ENCODE measurements around the gene SHISA5.
"Not testable (repeated sequence)": the region's sequence is repeated elsewhere in the genome, so short reads cannot be mapped to it uniquely, and the experiment has no call there.

The SHISA5 gene

GRCh38 chr3:48519277-48519643, 15.3 kb upstream of the SHISA5 start:
- DNase-seq (ENCODE audit: low read depth), result no peak

- DNase-seq (ENCODE audit: low read depth), result no peak
These were observed 14.8 kb upstream of the SHISA5 start for GRCh38 chr3:48518638-48519276.

DNA sequence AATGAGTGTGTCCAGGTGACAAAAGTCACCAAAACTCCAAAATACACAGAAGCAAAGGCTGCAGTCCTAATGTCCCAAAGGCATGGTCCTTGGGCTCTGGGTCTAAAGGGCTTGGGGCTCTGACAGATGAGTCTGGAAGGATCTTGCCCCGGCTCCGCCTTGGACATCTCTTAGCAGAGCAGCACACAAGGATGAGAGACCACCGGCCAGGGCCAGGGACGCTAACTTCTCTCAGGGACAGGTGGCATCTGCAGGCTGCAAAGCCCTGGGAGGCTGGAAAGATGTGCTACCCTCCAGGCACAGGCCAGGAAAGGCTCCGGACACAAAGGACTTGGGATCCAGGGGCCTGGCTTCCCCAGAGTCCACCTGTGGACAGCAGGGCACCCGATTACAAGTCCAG, 14.1 kb upstream of the SHISA5 start:
- no peak for DNase-seq (ENCODE audit: low read depth)

DNA sequence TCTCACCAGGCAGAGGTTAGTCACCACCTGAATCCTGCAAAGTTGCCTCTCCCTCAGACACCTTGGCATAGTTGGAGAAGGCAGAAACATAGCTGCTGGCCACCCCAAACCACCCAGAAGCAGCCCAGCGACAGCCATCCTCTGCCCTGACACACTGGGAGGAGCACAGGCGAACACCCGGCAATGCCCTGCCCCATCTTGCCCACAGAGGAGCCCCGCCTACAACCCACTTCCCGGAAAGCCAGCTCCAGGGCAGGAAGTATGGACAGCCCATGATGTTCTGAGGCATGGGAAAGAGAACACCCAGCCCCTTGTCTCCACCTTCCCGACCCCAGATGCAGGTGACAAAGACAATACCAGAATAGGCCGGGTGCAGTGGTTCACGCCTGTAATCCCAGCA, 12.6 kb upstream of the SHISA5 start:
- no peak for DNase-seq (ENCODE audit: low read depth)

DNA sequence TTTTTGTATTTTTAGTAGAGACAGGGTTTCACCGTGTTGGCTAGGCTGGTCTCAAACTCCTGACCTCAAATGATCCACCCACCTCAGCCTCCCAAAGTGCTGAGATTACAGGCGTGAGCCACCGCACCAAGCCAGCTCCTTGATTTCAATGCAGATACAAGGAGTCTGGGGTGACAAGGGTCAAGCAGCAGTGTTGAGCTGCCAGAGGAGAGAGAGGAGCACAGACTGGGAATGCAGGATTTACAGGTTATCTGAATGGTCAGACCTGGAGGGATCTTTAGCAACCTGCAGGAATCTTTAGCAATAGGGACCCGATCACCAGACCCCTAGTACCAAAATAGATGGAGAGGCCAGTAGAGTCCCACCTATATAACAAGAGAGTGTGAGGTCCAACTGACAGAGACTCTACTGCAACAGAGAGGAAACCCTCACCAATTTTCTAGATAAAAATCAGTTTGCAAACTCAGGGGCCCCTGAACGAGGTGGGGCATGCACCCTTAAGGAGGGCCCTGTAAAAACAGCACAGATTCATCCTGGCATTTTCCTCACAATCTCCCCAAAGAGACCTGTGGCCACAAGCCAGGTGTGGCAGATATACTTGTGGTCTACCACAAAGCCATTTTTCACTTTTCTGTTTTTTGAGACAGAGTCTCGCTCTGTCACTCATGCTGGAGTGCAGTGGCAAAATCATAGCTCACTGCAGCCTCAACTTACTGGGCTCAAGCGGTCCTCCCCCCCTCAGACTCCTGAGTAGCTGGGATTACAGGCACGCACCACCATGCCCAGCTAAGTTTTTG, 10.7 kb upstream of the SHISA5 start:
- DNase-seq (ENCODE audit: low read depth), result no peak

GRCh38 chr3:48511551-48511950, 7.6 kb upstream of the SHISA5 start:
- no peak for DNase-seq (ENCODE audit: low read depth)

- DNase-seq (ENCODE audit: low read depth), result peak; percentile 60
These were observed 3.5 kb upstream of the SHISA5 start for GRCh38 chr3:48507256-48508061.

- DNase-seq (ENCODE audit: low read depth), result no peak
These were observed 2.1 kb upstream of the SHISA5 start for GRCh38 chr3:48505968-48506504.

- DNase-seq (ENCODE audit: low read depth), result no peak
These were observed 1.2 kb upstream of the SHISA5 start for GRCh38 chr3:48505146-48505545.

GRCh38 chr3:48503401-48504050, 448 bp downstream of the SHISA5 start:
- no peak for DNase-seq (ENCODE audit: low read depth)

- no peak for DNase-seq (ENCODE audit: low read depth)
These were observed 1.2 kb downstream of the SHISA5 start for GRCh38 chr3:48502728-48503168.

DNA sequence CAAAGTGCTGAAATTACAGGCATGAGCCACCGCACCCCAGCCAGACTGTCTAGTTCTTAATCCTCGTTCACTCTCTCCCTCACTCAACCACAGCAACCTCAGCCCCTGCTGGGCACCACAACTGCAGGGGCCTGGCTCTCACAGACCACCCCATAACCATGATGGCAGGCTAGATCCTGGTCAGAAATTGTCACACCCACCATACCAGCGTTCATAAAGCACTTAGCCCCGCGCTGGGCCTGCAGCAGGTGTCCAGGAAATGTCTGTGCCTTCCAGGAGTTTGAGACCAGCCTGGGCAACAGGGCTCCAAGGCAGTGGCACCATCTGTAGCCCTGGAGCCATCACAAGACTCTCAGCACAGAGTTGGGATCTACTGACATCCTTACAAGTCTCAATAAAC, 1.9 kb downstream of the SHISA5 start:
- no peak for DNase-seq (ENCODE audit: low read depth)

DNA sequence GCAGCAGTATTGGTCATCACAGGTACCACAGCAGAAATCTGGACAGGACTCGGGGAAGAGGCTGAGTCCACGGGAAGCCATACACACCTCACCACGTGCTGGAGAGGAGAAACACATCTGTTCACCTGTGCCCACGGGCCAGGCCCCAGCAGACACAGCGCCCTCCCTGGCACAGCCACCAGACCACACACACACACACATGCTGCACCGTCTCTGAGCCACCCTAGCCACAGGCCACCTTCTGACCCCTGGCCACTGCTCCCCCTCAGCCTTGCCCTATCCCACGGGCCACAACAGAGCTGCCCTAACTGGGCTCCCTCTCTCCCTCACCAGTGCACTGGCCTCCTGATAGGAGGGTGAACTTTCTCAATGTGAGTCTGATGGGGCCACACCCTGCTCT, 2.8 kb downstream of the SHISA5 start:
- no peak for DNase-seq (ENCODE audit: low read depth)

GRCh38 chr3:48500656-48501055, 3.3 kb downstream of the SHISA5 start:
- DNase-seq (ENCODE audit: low read depth), result no peak

- no peak for DNase-seq (ENCODE audit: low read depth)
These were observed 10.8 kb downstream of the SHISA5 start for GRCh38 chr3:48493203-48493501.

GRCh38 chr3:48492461-48493202, 11.3 kb downstream of the SHISA5 start:
- DNase-seq (ENCODE audit: low read depth), result no peak

DNA sequence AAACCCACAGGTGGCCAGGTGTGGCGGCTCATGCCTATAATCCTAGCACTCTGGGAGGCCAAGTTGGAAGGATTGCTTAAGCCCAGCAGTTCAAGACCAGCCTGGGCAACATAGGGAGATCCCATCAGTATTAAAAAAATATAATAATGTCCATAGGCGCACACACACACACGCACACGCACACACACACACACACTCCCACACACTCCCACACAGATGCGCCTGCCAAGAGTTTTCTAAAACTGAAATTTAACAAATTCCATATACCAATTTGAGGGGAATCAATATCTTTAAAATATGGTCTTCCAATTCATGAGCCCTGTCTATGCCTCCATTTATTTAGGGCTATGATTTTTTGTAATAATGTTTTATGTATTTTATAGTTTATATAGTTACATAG, 17.0 kb downstream of the SHISA5 start:
- DNase-seq (ENCODE audit: low read depth), result no peak

DNA sequence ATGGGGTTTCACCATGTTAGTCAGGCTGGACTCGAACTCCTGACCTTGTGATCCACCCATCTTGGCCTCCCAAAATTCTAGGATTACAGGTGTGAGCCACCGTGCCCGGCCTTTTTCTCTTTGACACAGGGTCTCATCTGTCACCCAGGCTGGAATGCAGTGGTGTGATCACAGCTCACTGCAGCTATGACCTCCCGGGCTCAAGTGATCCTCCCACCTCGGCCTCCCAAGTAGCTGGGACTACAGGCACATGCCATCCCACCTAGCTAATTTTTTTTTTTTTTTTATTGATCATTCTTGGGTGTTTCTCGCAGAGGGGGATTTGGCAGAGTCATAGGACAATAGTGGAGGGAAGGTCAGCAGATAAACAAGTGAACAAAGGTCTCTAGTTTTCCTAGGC, 21.2 kb downstream of the SHISA5 start:
- DNase-seq (ENCODE audit: low read depth), result not testable (repeated sequence)

DNA sequence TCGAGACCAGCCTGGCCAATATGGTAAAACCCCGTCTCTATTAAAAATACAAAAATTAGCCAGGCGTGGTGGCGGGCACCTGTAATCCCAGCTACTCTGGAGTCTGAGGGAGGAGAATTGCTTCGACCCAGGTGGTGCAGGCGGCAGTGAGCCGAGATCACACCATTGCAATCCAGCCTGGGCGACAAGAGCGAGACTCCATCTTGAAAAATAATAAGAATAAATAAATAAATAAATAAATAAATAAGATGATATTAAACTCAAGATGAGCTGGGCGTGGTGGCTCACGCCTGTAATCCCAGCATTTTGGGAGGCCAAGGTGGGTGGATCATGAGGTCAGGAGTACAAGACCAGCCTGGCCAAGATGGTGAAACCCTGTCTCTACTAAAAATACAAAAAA, 23.1 kb downstream of the SHISA5 start:
- not testable (repeated sequence) for DNase-seq (ENCODE audit: low read depth)

DNA sequence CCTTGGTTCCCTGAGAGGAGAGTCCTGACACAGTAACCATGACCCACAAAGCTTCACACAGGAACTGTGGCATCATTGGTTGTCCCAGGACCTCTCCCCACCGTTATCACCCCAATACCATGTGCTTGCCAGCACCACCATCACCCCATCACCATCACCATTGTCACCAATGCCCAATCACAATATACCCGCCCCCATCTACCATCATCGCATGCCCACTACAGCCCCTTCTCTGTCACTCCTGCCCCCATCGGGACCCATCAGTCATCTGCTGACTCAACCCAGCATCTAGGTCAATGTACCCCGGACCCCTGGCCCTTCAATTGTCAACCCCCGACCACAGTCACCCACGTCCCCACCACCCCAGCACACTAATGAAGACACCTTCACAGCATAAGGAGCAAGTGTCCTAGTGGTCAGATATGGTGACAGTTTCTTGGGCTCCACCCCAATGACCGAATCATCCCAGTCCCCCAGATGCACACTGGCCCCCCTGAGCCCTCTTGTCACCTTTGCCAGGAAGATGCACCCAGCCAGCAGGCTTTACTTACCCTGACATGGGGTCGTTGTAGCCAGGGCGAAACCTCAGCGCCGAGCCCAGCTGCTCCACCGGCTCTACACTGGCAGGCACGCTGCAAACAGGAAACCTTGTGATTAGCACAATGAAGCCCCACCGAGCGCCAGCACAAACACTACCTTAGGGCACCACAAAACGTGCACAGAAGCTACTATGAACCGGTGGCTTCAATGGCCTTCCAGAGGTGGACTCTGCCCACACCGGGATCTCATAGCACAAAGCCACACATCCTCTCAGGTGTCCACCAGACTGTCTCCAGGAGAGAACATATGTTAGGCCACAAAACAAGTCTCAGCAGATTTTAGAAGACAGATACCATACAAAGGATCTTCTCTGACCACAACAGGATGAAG, 25.1 kb downstream of the SHISA5 start:
- no peak for DNase-seq (ENCODE audit: low read depth)

Data from stimulated activated CD8-positive, alpha-beta memory T cell treated with anti-CD3 and anti-CD28 coated beads, Interleukin-15, amount 100 ng/mL, for 1 hour (primary cell).